HEK293 (cell line): ENCODE results near the gene AGXT2.

ENCODE experiments used
- CTCF ChIP-seq: fragments of 450-650 bp; formaldehyde crosslinking; IDR thresholded peaks from 2 replicates; pipeline ENCODE4 v1.5.1; 2016; ENCODE audit warnings: missing biosample characterization, missing genetic modification characterization
- PRDM1 ChIP-seq: fragments of 450-650 bp; formaldehyde crosslinking; IDR thresholded peaks from 2 replicates; pipeline ENCODE4; 2016; ENCODE audit warnings: missing biosample characterization, missing genetic modification characterization
- ZBTB21 ChIP-seq: fragments of 450-650 bp; formaldehyde crosslinking; IDR thresholded peaks from 2 replicates; pipeline ENCODE4 v1.5.1; 2017; ENCODE audit warnings: missing biosample characterization, missing genetic modification characterization
- ZFP37 ChIP-seq: fragments of 450-650 bp; formaldehyde crosslinking; IDR thresholded peaks from 2 replicates; pipeline ENCODE4 v1.5.1; 2016; ENCODE audit warnings: missing biosample characterization, missing genetic modification characterization
- ZNF10 ChIP-seq: fragments of 450-650 bp; formaldehyde crosslinking; IDR thresholded peaks from 2 replicates; pipeline ENCODE4 v1.5.1; 2017; ENCODE audit warnings: missing biosample characterization, missing genetic modification characterization
- ZNF530 ChIP-seq: fragments of 450-650 bp; formaldehyde crosslinking; IDR thresholded peaks from 2 replicates; pipeline ENCODE4 v1.5.1; 2016; ENCODE audit warnings: low read depth, missing biosample characterization, missing genetic modification characterization

GRCh38 chr5:34967540-34967939 is 80.2 kb downstream of the AGXT2 start:
- TF ChIP-seq ZNF10 (tag by site-specific recombination) (no peak), CTCF (tag by site-specific recombination) (no peak), ZFP37 (tag by site-specific recombination) (no peak), ZBTB21 (no peak), ZNF530 (tag by site-specific recombination) (no peak), PRDM1 (tag by site-specific recombination) (no peak)
